Caco-2 (cell line): ENCODE data around the gene KNDC1. TPM values are rescaled to one million over a fixed set of nuclear protein-coding genes. Genes with fewer than 3 reads are reported as not detected.

ENCODE experiments used
- BruUV-seq: library from RNA; stranded (reverse); fragments of 400-500 nt; replicated peaks from 2 replicates; lab custom pipeline; 2021; lab: Mats Ljungman, UMichigan
- CTCF ChIA-PET: fragments of 300-600 bp; sonication (Branson Sonifier 250); formaldehyde crosslinking; loops from one replicate; lab custom pipeline; 2022; ENCODE audit warnings: antibody characterized with exemption; lab: Charles Lee
- POLR2A ChIA-PET: fragments of 300-600 bp; sonication (Branson Sonifier 250); formaldehyde crosslinking; loops from one replicate; lab custom pipeline; 2022; ENCODE audit warnings: antibody characterized with exemption; lab: Charles Lee
- DNase-seq, 2 experiments: peaks; one replicate each; pipeline versions ENCODE4 v3.0.0 to v3.0.0-alpha.2; 2020 to 2022
- H3K27me3 ChIP-seq: replicated peaks from 2 replicates; pipeline ENCODE4 v1.6.0; 2011; ENCODE audit warnings: low read length; ENCODE audit not compliant: control insufficient read depth, insufficient read depth
- H3K36me3 ChIP-seq: 2 replicates; pipeline ENCODE4 v1.5.1; 2011; ENCODE audit warnings: low read length; ENCODE audit not compliant: control insufficient read depth, insufficient read depth
- H3K4me1 ChIP-seq: fragments of 250-450 bp; sonication (Bioruptor Pico); 2 replicates; pipeline ENCODE4 v1.5.1; 2020; ENCODE audit warnings: mild to moderate bottlenecking
- H3K4me3 ChIP-seq: 2 replicates; pipeline ENCODE4 v1.5.1; 2011; ENCODE audit warnings: low read depth, mild to moderate bottlenecking, control low read depth, low read length
- H3K9me3 ChIP-seq: fragments of 250-450 bp; sonication (Bioruptor Pico); 2 replicates; pipeline ENCODE4 v1.5.1; 2020; ENCODE audit warnings: mild to moderate bottlenecking, moderate library complexity
- H3K27ac Mint-ChIP-seq: one replicate; pipeline ENCODE4 v1.8.0; 2022; ENCODE audit warnings: mixed read lengths; ENCODE audit not compliant: unreplicated experiment
- H3K27me3 Mint-ChIP-seq: one replicate; pipeline ENCODE4 v1.8.0; 2022; ENCODE audit warnings: mixed read lengths; ENCODE audit not compliant: insufficient read depth, unreplicated experiment
- H3K36me3 Mint-ChIP-seq: one replicate; pipeline ENCODE4 v1.8.0; 2022; ENCODE audit warnings: mild to moderate bottlenecking, mixed read lengths; ENCODE audit not compliant: insufficient read depth, unreplicated experiment
- H3K4me1 Mint-ChIP-seq: one replicate; pipeline ENCODE4 v1.8.0; 2022; ENCODE audit warnings: low read depth, mixed read lengths; ENCODE audit not compliant: unreplicated experiment
- H3K4me3 Mint-ChIP-seq: one replicate; pipeline ENCODE4 v1.8.0; 2022; ENCODE audit warnings: mild to moderate bottlenecking, moderate library complexity, mixed read lengths; ENCODE audit not compliant: unreplicated experiment
- H3K9me3 Mint-ChIP-seq: one replicate; pipeline ENCODE4 v1.8.0; 2022; ENCODE audit warnings: mixed read lengths; ENCODE audit not compliant: unreplicated experiment
- CTCF ChIP-seq, 2 experiments: fragments of 200-600 bp in 1 of 2; IDR thresholded peaks; 1 replicate in 1 of 2; 2 replicates in 1 of 2; pipeline versions ENCODE4 v1.5.1 to v1.8.0; 2011 to 2022; ENCODE audit warnings: antibody characterized with exemption in 1 of 2, control low read depth in 1 of 2, inconsistent platforms in 1 of 2, low read depth in 1 of 2, low read length in 1 of 2, mild to moderate bottlenecking in 1 of 2, moderate library complexity in 1 of 2; ENCODE audit not compliant: insufficient read depth in 1 of 2, severe bottlenecking in 1 of 2, unreplicated experiment in 1 of 2
- intact Hi-C: fragments of 100-400 bp; cut with micrococcal nuclease; formaldehyde crosslinking; loops from one replicate; pipeline ENCODE4 v1.10.0; 2022; ENCODE audit not compliant: unreplicated experiment
- total RNA-seq: library from RNA; stranded (reverse); gene quantifications from 2 replicates; pipeline ENCODE4 v1.2.3, GENCODE V29; 2022

Gene KNDC1
- total RNA-seq, 1 experiment from 2014 or later = 3.2 TPM

- H3K4me1 Mint-ChIP-seq = no peaks in the 10 kb centered on the region
- no peak for DNase-seq
- Histone ChIP-seq H3K4me3 (no peak overlapping the region), H3K9me3 (peaks cover 23% of the 10 kb centered on the region), H3K36me3 (no peaks in the 10 kb centered on the region), H3K27me3 (no peaks in the 10 kb centered on the region), H3K4me1 (no peaks in the 10 kb centered on the region)
- CTCF ChIA-PET = no interaction called here
- POLR2A ChIA-PET = no interaction called here
- no TSS peak for BruUV-seq
- H3K27ac Mint-ChIP-seq = no peak overlapping the region
- H3K4me3 Mint-ChIP-seq = no peak overlapping the region
- H3K9me3 Mint-ChIP-seq = peaks cover 17% of the 10 kb centered on the region
- intact Hi-C loops = no loop called here
- no peaks in the 10 kb centered on the region for H3K36me3 Mint-ChIP-seq
- TF ChIP-seq CTCF (IDR thresholded peaks at IDR 0.05; ENCODE audit: insufficient read depth in 1 of 2, low read depth in 1 of 2, low read length in 1 of 2, severe bottlenecking in 1 of 2, unreplicated experiment in 1 of 2) = no peak
- peaks cover 12% of the 10 kb centered on the region for H3K27me3 Mint-ChIP-seq
Observed at GRCh38 chr10:133116455-133116854, 43.6 kb upstream of the KNDC1 start.

GRCh38 chr10:133117036-133117687 lies 42.9 kb upstream of the KNDC1 start:
- TF ChIP-seq CTCF (IDR thresholded peaks at IDR 0.05; ENCODE audit: insufficient read depth in 1 of 2, low read depth in 1 of 2, low read length in 1 of 2, severe bottlenecking in 1 of 2, unreplicated experiment in 1 of 2) = no peak
- H3K4me1 Mint-ChIP-seq = no peaks in the 10 kb centered on the region
- Histone ChIP-seq H3K36me3 (no peaks in the 10 kb centered on the region), H3K9me3 (peaks cover 23% of the 10 kb centered on the region), H3K27me3 (no peaks in the 10 kb centered on the region), H3K4me1 (no peaks in the 10 kb centered on the region), H3K4me3 (no peak overlapping the region)
- ChIA-PET POLR2A (no interaction called here), CTCF (interaction anchor here (0.6 kb wide), 1 partner anchor 26 kb away, joined by 7 read pairs; no protein-coding TSS in a partner anchor)
- peaks cover 12% of the 10 kb centered on the region for H3K27me3 Mint-ChIP-seq
- peaks cover 17% of the 10 kb centered on the region for H3K9me3 Mint-ChIP-seq
- no peak overlapping the region for H3K4me3 Mint-ChIP-seq
- intact Hi-C loops = no loop called here
- BruUV-seq = no TSS peak
- no peak overlapping the region for H3K27ac Mint-ChIP-seq
- DNase-seq = no peak
- no peaks in the 10 kb centered on the region for H3K36me3 Mint-ChIP-seq

- intact Hi-C loops = no loop called here
- no TSS peak for BruUV-seq
- DNase-seq = no peak
- Histone ChIP-seq H3K9me3 (peaks cover 23% of the 10 kb centered on the region), H3K36me3 (no peaks in the 10 kb centered on the region), H3K4me3 (no peak overlapping the region), H3K27me3 (no peaks in the 10 kb centered on the region), H3K4me1 (no peaks in the 10 kb centered on the region)
- Mint-ChIP-seq H3K27me3 (peaks cover 12% of the 10 kb centered on the region), H3K36me3 (no peaks in the 10 kb centered on the region), H3K9me3 (peaks cover 17% of the 10 kb centered on the region), H3K4me3 (no peak overlapping the region), H3K4me1 (no peaks in the 10 kb centered on the region), H3K27ac (no peak overlapping the region)
- ChIA-PET POLR2A (no interaction called here), CTCF (interaction anchor here (0.6 kb wide), 1 partner anchor 26 kb away, joined by 7 read pairs; no protein-coding TSS in a partner anchor)
- TF ChIP-seq CTCF (IDR thresholded peaks at IDR 0.05; ENCODE audit: insufficient read depth in 1 of 2, low read depth in 1 of 2, low read length in 1 of 2, severe bottlenecking in 1 of 2, unreplicated experiment in 1 of 2) = no peak
Observed at GRCh38 chr10:133117688-133118071, 42.3 kb upstream of the KNDC1 start.
